ENCODE data around the gene TRIM24. TPM values are rescaled to one million over a fixed set of nuclear protein-coding genes. Genes with fewer than 3 reads are reported as not detected.
"Not testable (repeated sequence)": the region's sequence is repeated elsewhere in the genome, so short reads cannot be mapped to it uniquely, and the experiment has no call there.

TRIM24 gene
- total and polyA plus RNA-seq, 7 donors = 4.7 to 21.4 (median 15.0) TPM

GRCh38 chr7:138492423-138492822 lies 32.4 kb downstream of the TRIM24 start:
- no peaks in the 10 kb centered on the region for H3K27me3 ChIP-seq (ENCODE audit: insufficient read depth in 3 of 3, low read length in 2 of 3)
- intact Hi-C loops (cut with DNase I) = no loop called here
- no peaks in the 10 kb centered on the region for H3K9me3 ChIP-seq
- DNase-seq (no peak), ATAC-seq (no peak)
- no peak overlapping the region for H3K4me3 ChIP-seq
- no peak overlapping the region for H3K27ac ChIP-seq
- peaks cover 7% of the 10 kb centered on the region for H3K4me1 ChIP-seq
- TF ChIP-seq, protein P1, sequence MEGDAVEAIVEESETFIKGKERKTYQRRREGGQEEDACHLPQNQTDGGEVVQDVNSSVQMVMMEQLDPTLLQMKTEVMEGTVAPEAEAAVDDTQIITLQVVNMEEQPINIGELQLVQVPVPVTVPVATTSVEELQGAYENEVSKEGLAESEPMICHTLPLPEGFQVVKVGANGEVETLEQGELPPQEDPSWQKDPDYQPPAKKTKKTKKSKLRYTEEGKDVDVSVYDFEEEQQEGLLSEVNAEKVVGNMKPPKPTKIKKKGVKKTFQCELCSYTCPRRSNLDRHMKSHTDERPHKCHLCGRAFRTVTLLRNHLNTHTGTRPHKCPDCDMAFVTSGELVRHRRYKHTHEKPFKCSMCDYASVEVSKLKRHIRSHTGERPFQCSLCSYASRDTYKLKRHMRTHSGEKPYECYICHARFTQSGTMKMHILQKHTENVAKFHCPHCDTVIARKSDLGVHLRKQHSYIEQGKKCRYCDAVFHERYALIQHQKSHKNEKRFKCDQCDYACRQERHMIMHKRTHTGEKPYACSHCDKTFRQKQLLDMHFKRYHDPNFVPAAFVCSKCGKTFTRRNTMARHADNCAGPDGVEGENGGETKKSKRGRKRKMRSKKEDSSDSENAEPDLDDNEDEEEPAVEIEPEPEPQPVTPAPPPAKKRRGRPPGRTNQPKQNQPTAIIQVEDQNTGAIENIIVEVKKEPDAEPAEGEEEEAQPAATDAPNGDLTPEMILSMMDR (IDR thresholded peaks at IDR 0.05) = no peak
- WGBS, 3 donors = 74 to 77% (median 75%) methylated on average over 4 of the region's 4 CpGs
- no peaks in the 10 kb centered on the region for H3K36me3 ChIP-seq (ENCODE audit: insufficient read depth in 1 of 2, low read depth in 1 of 2)

DNA sequence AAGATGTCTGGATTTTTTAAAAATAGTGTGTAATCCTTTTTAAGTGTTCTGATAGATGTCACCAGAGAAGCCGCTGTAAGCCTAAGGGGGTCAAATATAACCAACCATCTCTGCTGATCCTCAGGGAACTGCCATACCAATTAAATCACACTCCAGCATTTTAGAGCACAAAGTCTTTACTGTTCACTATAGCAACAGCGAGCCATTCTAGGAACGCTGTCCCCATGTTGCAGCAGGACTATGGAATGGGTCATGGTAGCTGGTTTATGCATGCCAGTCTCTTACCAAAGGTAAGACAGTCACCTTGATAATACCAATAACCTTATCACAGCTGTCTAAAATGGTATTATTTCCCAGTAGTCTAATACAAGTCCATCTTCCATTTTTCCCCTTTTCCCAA lies 33.5 kb downstream of the TRIM24 start:
- TF ChIP-seq, protein P1 (IDR thresholded peaks at IDR 0.05) = no peak
- Histone ChIP-seq H3K4me1 (peaks cover 7% of the 10 kb centered on the region), H3K4me3 (no peak overlapping the region), H3K9me3 (no peaks in the 10 kb centered on the region), H3K36me3 (ENCODE audit: insufficient read depth in 1 of 2, low read depth in 1 of 2) (no peaks in the 10 kb centered on the region), H3K27me3 (ENCODE audit: insufficient read depth in 3 of 3, low read length in 2 of 3) (no peaks in the 10 kb centered on the region), H3K27ac (no peak overlapping the region)
- WGBS, 3 donors = 96 to 97% (median 96%) methylated on average over 3 of the region's 3 CpGs
- intact Hi-C loops (cut with DNase I) = no loop called here
- ATAC-seq = no peak
- DNase-seq = no peak

DNA sequence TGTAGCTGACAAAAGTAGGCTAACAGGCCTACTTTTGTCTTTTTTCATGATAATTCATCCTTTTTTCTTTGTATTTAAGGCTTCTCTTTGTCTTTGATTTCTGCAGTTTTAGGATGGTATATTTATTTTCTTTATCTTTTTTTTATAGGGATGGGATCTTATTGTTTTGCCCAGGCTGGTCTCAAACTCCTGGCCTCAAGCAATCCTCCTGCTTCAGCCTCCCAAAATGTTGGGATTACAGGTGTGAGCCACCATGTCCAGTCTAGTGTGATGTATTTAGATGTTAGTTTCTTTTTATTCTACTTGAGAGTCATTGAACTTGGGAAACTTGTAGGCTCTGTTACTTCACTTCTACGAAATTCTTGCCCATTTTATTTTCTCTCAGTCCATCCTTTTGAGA lies 35.4 kb downstream of the TRIM24 start:
- H3K9me3 ChIP-seq = no peaks in the 10 kb centered on the region
- WGBS, 3 donors = 90 to 98% (median 91%) methylated on average over 1 of the region's 1 CpG
- intact Hi-C loops (cut with DNase I) = no loop called here

GRCh38 chr7:138499340-138499739 lies 39.3 kb downstream of the TRIM24 start:
- Histone ChIP-seq H3K36me3 (ENCODE audit: insufficient read depth in 1 of 2, low read depth in 1 of 2) (no peaks in the 10 kb centered on the region), H3K27ac (no peak overlapping the region), H3K4me3 (no peak overlapping the region), H3K4me1 (peaks cover 4% of the 10 kb centered on the region), H3K9me3 (no peaks in the 10 kb centered on the region), H3K27me3 (ENCODE audit: insufficient read depth in 3 of 3, low read length in 2 of 3) (no peaks in the 10 kb centered on the region)
- ATAC-seq = no peak
- DNase-seq = no peak
- 76 to 83% (median 77%) methylated on average over 3 of the region's 3 CpGs for WGBS, 3 donors
- intact Hi-C loops (cut with DNase I) = no loop called here
- TF ChIP-seq, protein P1 (IDR thresholded peaks at IDR 0.05) = no peak

More for the DNA sequence above, 35.4 kb downstream of the TRIM24 start:
- no peak overlapping the region for H3K4me3 ChIP-seq
- DNase-seq = no peak
- ATAC-seq = no peak
- H3K27ac ChIP-seq = no peak overlapping the region
- H3K36me3 ChIP-seq (ENCODE audit: insufficient read depth in 1 of 2, low read depth in 1 of 2) = no peaks in the 10 kb centered on the region
- TF ChIP-seq, protein P1 (IDR thresholded peaks at IDR 0.05) = no peak
- H3K27me3 ChIP-seq (ENCODE audit: insufficient read depth in 3 of 3, low read length in 2 of 3) = no peaks in the 10 kb centered on the region
- H3K4me1 ChIP-seq = peaks cover 7% of the 10 kb centered on the region

DNA sequence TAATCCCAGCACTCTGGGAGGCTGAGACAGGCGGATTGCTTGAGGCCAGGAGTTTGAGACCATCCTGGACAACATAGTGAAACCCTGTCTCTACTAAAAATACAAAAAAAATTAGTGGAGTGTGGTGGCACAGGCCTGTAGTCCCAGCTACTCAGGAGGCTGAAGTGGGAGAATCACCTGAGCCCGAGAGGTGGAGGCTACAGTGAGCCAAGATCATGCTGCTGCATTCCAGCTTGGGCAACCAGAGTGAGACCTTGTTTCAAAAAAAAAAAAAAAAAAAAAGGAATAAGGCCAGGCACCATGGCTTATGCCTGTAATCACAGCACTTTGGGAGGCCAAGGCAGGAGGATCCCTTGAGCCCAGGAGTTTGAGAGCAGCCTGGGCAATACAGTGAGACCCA lies 40.2 kb downstream of the TRIM24 start:
- H3K36me3 ChIP-seq (ENCODE audit: insufficient read depth in 1 of 2, low read depth in 1 of 2); H3K4me1 ChIP-seq; intact Hi-C loops (cut with DNase I); H3K4me3 ChIP-seq; DNase-seq; H3K27me3 ChIP-seq (ENCODE audit: insufficient read depth in 3 of 3, low read length in 2 of 3); H3K9me3 ChIP-seq; H3K27ac ChIP-seq; ATAC-seq: not testable (repeated sequence)
- 97 to 100% (median 100%) methylated on average over 2 of the region's 2 CpGs for WGBS, 3 donors
